RWPE1 (cell line): ENCODE results near the gene SRPK1.

Experiments
- CTCF ChIA-PET: fragments of 350-600 bp; sonication (Branson Sonifier 250); formaldehyde crosslinking; extraction: SDS; loops from one replicate; lab custom pipeline; 2021; lab: Yijun Ruan, JAX
- POLR2A ChIA-PET: fragments of 400-600 bp; formaldehyde crosslinking; extraction: SDS; loops from one replicate; lab custom pipeline; 2020; ENCODE audit warnings: antibody characterized with exemption; ENCODE audit not compliant: low non-redundant PET; lab: Yijun Ruan, JAX
- DNase-seq: peaks from one replicate; pipeline ENCODE4 v3.0.0; 2012; ENCODE audit warnings: low spot score
- H3K27ac ChIP-seq: fragments of 450-650 bp; 2 replicates; pipeline ENCODE4 v1.5.1; 2017
- TF ChIP-seq, protein P1 (sequence below): fragments of 450-650 bp; conservative IDR thresholded peaks from 2 replicates; pipeline ENCODE4 v1.5.1; 2017; ENCODE audit warnings: low read depth, mild to moderate bottlenecking

The SRPK1 gene

DNA sequence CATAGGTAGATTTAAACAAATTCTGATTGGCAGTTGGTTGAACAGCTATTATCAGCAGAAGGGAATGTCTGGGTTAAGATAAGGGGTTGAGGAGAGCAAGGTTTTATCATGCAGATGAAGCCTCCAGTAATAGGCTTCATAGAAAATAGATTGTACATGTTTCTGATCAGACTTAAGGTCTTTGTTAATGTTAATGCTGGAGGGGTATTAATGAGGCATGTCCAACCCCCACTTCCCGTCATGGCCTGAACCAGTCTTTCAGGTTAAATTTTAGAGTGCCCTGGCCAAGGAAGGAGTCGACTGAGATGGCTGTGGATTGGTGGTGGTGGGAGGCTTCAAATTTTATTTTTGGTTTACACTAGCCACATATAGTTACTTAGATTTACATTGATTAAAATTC is 136.7 kb downstream of the SRPK1 start:
- H3K27ac ChIP-seq = no peak overlapping the region
- DNase-seq = no peak
- POLR2A ChIA-PET = no interaction called here
- TF ChIP-seq, protein P1, sequence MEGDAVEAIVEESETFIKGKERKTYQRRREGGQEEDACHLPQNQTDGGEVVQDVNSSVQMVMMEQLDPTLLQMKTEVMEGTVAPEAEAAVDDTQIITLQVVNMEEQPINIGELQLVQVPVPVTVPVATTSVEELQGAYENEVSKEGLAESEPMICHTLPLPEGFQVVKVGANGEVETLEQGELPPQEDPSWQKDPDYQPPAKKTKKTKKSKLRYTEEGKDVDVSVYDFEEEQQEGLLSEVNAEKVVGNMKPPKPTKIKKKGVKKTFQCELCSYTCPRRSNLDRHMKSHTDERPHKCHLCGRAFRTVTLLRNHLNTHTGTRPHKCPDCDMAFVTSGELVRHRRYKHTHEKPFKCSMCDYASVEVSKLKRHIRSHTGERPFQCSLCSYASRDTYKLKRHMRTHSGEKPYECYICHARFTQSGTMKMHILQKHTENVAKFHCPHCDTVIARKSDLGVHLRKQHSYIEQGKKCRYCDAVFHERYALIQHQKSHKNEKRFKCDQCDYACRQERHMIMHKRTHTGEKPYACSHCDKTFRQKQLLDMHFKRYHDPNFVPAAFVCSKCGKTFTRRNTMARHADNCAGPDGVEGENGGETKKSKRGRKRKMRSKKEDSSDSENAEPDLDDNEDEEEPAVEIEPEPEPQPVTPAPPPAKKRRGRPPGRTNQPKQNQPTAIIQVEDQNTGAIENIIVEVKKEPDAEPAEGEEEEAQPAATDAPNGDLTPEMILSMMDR = no peak
- CTCF ChIA-PET = no interaction called here
